Measurements from ENCODE around the gene RAD51.

The RAD51 gene

GRCh38 chr15:40722934-40723333 is 28.0 kb downstream of the RAD51 start:
- DNase-seq: no peak

- DNase-seq: no peak
These were observed 28.9 kb downstream of the RAD51 start for GRCh38 chr15:40723919-40724318.

GRCh38 chr15:40731034-40731433 is 36.1 kb downstream of the RAD51 start:
- no peak for DNase-seq

- DNase-seq: no peak
These were observed 41.6 kb downstream of the RAD51 start for GRCh38 chr15:40736575-40736974.

- DNase-seq: no peak
These were observed 42.1 kb downstream of the RAD51 start for GRCh38 chr15:40737048-40737447.

- no peak for DNase-seq
These were observed 44.1 kb downstream of the RAD51 start for GRCh38 chr15:40739047-40739446.

GRCh38 chr15:40739854-40740253 is 44.9 kb downstream of the RAD51 start:
- no peak for DNase-seq

GRCh38 chr15:40743485-40743901 is 48.5 kb downstream of the RAD51 start:
- peak; percentile 20 for DNase-seq

- DNase-seq: peak; percentile 63
These were observed 49.2 kb downstream of the RAD51 start for GRCh38 chr15:40743921-40744814.

- DNase-seq: no peak
These were observed 49.8 kb downstream of the RAD51 start for GRCh38 chr15:40744815-40745152.

- DNase-seq: peak; percentile 90
These were observed 52.0 kb downstream of the RAD51 start for GRCh38 chr15:40746916-40747418.

GRCh38 chr15:40747685-40748631 is 53.0 kb downstream of the RAD51 start:
- peak; percentile 57 for DNase-seq

- DNase-seq: no peak
These were observed 54.2 kb downstream of the RAD51 start for GRCh38 chr15:40749151-40749630.

- DNase-seq: no peak
These were observed 55.9 kb downstream of the RAD51 start for GRCh38 chr15:40750885-40751284.

- DNase-seq: no peak
These were observed 56.8 kb downstream of the RAD51 start for GRCh38 chr15:40751745-40752144.

GRCh38 chr15:40754574-40754882 is 59.6 kb downstream of the RAD51 start:
- no peak for DNase-seq

GRCh38 chr15:40754883-40755811 is 60.2 kb downstream of the RAD51 start, which contains the start of gene RMDN3:
Gene RMDN3 (minus strand): TSS chr15:40755254. CDS start chr15:40754783, 471 bp downstream.
- peak; percentile 97 for DNase-seq

GRCh38 chr15:40755812-40756208 is 60.8 kb downstream of the RAD51 start:
- peak; percentile 65 for DNase-seq

- DNase-seq: peak; percentile 51
These were observed 62.0 kb downstream of the RAD51 start for GRCh38 chr15:40756938-40757337.

- DNase-seq: no peak
These were observed 65.0 kb downstream of the RAD51 start for GRCh38 chr15:40759961-40760360.

- peak; percentile 69 for DNase-seq
These were observed 68.2 kb downstream of the RAD51 start for GRCh38 chr15:40762919-40763800.

Measured in OCI-M1 (cell line).